ENCODE data around the gene NFIC.
A peak's percentile ranks its signal among the peaks of the same experiment; 100 is the strongest.
"Not testable (repeated sequence)": the region's sequence is repeated elsewhere in the genome, so short reads cannot be mapped to it uniquely, and the experiment has no call there.

The NFIC gene

DNA sequence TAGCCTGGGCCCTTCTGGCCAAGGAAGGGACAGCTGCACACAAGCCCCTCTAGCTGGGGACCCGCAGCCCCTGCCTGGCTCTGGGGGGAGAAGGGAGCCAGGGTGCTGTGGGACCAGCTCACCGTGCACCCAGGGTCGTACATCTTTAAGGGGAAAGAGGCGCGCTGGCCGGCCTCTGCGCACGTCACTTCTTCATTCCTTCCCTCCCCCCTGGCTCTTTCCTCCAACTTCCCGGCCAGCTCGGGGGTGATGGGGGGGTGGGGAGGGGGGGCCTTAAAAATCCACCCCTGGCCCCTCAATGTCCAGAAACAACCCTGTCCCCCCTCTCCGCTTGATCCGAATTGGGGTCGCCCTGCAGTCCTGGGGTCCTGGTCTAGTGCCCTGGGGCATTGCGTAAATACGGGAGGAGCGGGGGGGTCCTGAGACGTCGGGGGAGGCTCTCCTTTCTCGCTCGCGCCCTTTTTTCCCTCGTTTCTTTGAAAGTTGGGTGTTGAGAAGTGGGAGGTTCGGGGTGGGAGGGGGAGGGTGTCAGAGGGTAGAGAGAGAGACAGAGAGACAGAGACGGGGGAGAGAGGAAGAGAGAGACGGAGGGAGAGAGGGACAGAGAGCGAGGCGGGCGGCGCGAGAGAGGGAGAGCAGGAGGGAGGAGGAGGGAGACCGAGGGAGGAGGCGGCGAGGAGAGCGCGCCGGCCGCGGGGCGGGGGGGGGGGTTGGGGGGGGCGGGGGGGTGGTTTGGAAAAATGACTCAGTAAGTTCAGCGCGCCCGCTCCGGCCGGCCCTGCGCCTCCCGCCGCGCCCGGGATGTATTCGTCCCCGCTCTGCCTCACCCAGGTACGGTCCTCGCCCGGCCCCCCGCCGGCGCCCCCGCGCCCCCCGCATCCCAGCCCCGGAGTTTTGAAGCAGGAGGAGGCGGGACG is at the start of gene NFIC:
NFIC (plus strand) TSS at position 748 of the 917 bp plus-strand sequence; CDS start at position 802, 54 bp downstream.
- DNase-seq = peak; percentile 52 to 61

DNA sequence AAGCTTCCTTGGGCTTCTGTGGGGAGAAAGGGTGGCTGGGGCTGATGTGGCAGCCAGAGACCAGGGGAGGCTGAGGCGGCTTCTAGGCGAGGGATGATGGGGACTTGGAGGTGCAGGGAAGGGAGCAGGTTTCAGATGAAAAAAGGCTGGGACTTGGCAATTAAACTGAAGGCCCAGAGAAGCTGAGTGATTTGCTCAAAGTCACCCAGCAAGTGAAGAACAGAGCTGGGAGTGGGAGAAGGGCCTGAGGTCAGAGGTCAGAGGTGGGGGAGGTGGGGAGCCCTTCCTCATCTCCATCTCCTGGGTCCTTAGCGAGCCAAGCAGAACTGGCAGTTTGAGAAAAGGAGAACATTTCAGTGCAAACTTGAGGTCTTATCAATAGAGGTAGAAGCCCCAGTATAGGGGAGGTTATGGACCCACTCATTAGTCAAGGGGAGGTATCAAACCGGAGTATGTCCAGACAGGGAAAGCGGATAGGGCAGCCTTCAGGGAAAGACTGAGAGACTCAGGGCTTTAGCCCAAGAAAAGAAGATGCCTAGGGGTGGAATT is 49.6 kb upstream of the NFIC start:
- DNase-seq = no peak

DNA sequence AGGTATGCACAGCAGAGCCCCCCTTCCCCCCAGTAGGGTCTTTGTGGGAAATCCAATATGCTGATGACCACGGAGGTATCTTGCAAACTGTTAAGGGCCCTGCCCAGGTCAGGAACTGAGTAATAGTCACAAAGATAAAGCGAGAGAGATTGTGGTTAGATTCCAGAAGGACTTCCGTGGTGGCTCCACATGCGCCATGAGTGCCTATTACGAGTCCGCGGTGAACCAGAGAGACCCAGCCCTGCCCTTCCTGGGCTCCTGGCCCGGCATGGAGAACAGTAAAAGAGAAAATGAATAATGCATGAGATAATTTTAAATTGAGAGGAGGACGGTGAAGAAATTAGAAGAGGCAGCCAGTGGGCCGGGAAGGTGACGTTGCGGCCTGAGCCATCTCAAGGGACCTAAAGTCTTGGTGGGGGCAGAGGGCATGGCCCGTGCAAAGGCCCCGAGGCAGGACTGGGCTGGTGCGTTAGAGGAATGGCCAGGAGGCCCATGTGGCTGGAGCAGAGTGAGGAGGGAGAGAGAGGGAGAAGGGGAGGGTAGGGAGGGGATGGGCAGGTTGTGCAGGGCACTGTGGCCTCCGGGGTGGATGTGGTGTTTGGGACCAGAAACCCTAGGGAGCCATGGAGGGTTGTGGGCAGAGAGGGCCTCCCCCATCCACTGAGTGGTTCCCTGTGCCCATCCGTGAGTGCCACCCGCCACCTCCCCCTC is 46.6 kb upstream of the NFIC start:
- no peak for DNase-seq

DNA sequence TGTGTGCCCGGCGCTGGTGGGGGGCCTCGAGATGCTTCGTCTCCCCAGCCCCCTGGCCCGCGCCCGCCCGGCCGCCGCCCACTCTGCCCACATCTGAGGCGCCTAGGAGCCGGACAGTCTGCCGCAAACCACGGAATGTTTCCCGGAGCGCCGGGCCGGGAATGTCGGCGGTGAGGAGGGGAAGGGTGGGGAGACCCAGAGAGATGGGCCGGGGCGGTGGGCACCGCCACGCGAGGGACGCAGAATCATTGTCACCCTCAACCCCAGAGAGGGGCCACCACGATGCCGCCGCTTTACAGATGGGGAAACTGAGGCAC is 46.1 kb upstream of the NFIC start:
- no peak for DNase-seq

DNA sequence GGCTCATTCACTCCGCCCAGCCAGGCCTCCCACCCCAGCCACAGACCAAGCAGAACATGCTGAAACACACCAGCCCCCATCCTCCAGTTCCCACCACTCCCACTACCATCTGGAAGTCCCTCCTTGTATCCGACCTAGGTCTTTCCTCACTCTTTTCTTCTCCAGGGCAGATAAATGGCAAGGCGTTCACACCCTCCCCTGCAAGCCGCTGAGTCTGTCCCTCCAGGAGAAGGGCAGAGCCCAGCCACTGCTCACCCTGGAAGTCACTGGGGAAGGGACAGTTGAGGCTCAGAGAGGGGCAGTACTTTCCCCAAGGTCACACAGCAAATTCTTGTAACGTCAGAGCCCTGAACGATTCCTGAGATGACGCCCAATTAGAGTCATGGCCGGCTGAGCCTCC is 45.5 kb upstream of the NFIC start:
- no peak for DNase-seq

DNA sequence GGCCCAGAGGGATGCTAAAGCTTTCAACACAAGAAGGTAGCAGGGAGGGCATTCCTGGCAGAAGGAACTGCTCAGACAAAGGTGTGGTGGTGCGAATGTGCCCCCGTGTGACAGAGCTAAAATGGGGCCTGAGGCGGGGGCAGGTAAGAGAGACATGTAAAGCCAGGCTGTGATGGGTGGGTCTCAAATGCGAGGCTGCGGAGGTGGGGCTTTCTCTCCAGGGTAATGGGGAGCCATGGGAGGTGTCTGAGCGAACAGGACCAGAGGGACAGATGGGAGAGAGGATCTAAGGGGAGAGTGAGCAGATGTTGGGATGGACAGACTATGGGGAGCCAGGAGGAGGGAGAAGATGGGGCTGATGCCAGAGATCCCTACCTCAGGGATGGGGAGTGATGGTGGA is 44.7 kb upstream of the NFIC start:
- no peak for DNase-seq

DNA sequence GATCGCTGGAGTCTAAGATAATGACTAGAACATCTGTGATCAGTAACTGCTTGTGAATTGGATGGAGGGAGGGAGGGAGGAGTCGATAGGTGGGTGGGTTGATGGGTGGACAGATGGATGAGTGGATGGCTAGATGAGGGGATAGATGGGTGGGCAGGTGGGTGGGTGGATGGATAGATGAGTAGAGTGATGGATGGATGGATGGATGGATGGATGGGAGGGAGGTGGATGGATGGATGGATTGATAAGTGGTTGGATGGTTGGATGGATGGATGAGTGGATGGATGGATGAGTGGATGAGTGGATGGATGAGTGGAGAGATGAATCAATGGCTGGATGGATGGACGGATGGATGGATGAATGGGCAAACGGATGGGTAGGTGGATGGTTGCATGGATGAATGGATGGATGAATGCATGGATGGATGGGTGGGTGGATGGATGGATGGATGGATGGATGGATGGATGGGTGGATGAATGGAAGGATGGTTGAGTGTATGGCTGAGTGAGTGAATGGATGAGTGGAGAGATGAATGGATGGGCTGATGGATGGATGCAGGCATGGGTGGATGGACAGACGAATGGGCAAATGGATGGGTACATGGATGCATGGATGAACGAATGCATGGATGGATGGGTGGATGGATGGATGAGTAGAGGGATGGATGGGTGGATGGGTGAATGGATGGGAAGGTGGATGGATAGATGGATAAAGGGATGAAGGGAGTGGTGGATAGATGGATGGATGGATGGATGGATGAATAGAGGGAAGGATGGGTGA is 44.0 kb upstream of the NFIC start:
- DNase-seq = no peak

DNA sequence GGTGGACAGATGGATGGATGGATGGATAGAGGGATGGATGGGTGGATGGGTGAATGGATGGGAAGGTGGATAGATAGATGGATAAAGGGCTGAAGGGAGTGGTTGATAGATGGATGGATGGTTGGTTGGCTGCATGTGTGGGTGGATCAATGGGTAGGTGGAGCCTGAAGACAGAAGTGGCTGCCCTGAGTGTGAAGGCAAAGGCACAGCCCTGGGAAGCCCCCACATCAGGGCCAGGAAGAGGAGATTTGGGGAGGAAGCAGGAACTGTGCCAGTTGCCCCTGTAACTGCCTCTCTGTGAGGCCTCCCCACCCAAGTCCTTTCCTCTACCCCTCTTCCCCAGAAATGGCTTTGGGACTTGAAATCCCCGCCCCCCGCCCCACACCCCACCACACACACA is 43.4 kb upstream of the NFIC start:
- DNase-seq = no peak

DNA sequence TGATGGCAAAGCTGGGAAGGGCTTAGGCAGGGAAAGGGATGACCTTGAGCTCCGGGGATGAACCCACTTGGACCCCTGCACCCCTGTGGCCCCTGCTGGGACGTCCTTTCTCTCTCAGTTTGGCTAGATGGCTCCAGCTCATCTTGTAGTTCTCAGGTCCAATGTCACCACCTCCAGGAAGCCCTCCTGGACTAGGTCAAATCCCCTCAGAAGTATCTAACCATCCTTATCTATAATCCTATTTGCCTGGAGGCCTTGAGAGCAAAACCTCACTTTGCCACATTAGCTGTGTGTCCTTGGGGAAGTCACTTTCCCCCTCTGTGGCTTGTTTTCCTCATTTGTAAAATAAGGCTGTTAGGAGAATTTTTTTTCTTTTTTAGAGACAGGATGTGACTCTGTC is 42.7 kb upstream of the NFIC start:
- no peak for DNase-seq

DNA sequence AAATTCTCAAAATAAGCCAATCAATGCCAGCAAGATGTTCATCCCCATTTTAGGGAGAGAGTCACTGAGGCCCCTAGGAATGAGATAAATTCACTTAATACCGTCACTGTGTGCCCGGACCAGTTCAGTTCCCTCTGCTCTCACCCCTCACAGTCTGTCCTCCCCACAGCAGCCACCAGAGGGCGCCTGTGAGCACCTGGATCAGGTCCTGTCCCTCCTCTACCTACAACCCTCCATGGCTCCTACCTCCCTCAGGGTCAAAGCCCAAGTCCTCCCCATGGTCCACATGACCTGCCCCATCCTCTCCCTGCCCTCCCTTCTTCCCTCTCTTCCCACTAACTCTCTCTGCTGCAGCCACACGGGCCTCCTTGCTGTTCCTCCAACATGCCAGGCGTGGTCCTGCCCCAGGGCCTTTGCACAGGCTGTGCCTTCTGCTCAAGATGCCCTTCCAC is 42.0 kb upstream of the NFIC start:
- DNase-seq = peak; percentile 92

DNA sequence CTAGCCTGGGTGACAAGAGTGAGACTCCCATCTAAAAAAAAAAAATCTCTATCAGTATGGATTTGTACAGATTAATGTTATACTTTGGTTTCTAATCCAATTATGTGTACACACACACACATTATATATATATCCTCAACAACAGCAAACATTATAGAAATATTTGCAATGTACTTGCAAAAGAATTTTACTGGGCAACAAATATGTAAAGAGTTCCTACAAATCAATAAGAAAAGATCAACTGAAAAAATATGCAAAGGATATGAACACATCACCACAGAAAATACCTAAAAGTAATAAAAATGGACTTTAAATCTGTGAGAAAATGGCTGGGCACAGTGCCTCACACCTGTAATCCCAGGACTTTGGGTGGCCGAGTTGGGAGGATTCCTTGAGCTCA is 40.9 kb upstream of the NFIC start:
- DNase-seq = no peak

DNA sequence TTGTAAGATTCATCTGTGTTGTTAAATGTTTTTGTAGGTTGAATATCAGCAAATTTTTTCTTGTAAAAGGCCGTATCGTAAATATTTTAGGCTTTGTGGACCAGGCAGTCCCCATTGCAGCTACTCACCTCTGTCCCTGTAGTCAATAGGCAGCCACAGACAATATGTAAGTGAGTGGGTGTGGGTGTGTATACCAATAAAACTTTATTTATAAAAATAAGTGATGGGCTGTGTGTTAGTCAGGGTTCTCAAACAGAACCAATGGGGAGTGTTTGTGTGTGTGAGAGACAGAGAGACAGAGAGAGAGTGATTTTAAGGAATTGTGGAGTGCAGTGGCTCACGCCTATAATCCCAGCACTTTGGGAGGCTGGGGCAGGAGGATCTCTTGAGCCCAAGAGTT is 37.6 kb upstream of the NFIC start:
- DNase-seq = no peak

DNA sequence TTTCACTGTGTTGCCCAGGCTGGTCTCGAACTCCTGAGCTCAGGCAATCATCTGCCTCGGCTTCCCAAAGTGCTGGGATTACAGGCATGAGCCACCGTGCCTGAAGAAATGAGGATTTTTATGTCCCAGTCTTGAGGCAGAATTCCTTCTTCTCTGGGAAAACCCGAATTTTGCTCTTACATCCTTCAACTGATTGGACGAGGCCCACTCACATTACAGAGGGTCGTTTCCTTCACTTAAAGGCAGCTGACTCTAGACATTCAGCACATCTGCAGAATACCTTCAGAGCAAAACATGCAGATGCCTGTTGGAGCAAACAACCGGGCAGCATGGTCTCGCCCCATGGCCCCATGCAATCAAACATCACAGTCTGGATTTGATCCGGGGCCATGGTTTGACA is 36.3 kb upstream of the NFIC start:
- DNase-seq = no peak

DNA sequence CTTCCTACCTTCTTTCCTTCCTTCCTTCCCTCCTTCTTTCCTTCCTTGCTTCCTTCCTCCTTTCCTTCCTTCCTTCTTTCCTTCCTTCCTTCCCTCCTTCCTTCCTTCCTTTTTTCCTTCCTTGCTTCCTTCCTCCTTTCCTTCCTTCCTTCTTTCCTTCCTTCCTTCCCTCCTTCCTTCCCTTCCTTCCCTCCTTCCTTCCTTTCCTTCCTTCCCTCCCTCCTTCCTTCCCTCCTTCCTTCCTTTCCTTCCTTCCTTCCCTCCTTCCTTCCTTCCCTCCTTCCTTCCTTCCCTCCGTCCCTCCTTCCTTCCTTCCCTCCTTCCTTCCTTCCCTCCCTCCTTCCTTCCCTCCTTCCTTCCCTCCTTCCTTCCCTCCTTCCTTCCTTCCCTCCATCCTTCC is 34.2 kb upstream of the NFIC start:
- DNase-seq = not testable (repeated sequence)

DNA sequence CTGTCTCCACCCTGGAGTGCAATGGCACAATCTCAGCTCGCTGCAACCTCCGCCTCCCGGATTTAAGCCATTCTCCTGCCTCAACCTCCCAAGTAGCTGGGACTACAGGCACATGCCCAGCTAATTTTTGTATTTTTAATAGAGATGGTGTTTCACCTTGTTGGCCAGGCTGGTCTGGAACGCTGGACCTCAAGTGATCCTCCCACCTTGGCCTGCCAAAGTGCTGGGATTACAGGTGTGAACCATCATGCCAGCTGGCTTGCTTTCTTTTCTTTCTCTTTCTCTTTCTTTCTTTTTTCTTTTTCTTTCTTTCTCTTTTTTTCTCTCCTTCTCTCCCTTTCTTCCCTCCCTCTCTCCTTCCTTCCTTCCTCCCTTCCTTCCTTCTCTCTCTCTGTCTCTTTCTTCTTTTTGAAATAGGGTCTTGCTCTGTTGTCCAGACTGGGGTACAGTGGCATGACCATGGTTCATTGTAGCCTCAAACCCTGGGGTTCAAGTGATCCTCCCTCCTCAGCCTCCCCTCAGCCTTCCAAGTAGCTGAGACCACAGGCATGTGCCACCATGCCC is 33.3 kb upstream of the NFIC start:
- DNase-seq = no peak

DNA sequence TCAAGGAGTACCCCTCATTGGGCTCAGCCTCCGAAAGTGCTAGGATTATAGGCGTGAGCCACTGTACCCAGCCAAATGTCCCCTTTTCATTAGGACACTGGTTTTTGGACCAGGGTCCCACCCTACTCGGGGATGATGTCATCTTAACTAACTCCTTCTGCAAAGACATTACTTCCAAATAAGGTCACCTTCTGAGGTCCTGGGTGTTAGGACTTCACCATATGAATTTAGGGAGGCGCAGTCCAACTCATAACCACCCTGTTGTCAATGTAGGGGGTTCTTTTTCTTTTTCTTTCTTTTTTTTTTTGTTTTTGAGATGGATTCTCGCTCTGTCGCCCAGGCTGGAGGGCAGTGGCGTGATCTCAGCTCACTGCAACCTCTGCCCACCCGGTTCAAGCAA is 32.7 kb upstream of the NFIC start:
- DNase-seq = no peak

DNA sequence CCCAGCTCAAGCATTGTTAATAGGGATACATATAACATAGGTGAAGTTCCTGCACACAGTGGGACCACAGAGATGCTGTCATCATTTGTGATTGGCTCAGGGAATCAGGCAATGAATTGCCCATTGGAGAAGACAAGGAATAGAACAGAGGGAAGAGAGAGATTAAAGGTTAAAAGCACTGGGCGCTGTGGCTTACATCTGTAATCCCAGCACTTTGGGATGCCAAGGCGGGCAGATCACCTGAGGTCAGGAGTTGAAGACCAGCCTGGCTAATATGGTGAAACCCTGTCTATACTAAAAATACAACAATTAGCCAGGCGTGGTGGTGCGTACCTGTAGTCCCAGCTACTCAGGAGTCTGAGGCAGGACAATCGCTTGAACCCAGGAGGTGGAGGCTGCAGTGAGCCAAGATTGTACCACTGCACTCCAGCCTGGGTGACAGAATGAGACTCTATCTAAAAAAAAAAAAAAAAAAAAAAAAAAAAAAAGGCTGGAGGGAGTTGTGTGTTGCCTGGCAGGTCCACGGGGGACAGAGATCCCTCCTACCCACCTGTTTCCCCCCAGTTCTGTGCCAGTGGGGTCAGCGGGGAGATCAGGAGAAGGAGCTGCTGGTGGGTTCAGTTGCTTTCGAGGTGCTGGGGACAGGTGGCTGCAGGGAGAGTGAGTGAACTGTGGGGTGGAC is 31.5 kb upstream of the NFIC start:
- not testable (repeated sequence) for DNase-seq

DNA sequence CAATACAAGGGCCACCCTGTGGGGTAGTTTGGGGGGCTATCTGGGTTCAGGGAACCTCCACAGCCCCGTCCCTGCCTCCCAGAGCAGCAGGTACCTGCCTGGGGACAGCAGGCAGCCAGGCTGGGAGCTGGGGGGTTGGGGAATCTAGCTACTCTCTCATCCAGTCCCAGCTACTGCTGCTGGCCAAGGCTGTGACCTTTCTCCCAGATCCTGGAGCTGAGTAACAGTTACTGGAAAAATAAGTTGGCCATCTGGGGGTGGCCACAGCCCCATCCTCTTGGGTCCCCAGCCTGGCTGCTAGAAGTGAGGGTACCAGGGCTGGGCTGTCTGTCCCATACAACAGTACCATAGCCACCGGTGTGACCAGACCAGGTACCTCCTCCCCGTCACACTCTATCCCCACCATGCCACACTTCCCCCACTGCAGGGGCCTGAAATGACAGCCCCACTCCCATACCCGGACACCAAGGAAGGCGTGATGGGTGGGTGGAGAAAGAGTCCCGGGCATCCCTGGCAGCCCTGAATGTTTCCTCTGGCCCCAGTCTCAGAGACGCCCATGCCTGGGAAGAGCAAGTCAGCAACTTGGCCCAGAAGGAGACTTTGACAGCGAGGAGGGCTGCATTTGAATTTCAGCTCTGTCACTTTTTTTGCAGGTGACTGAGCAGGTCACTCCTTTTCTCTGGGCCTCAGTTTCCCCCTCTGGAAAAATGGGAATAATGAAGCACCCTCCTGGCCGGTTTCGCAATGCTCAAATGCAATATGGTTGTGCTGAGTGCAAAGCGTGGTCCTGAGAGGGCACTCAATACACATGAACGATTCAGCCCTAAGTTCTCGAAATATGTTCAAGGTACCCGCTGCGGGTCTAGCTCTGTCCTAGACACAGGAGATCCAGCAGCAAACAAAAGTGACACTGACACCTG is 30.7 kb upstream of the NFIC start:
- no peak for DNase-seq

DNA sequence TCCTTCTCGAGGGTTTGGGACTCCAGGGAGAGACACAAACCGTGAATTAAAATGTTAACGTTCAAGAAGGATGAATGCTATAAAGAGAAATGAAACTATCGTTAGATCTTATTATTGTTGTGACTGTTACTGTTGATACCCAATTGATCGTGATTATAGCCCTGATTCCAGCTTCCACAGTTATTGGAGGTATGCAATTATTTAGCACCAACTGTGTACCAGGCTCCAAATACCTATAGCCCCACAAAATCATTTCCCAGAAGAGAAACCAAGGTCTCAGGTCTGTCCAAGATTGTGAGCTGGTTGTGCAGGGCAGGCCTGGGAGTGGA is 30.1 kb upstream of the NFIC start:
- DNase-seq = no peak

DNA sequence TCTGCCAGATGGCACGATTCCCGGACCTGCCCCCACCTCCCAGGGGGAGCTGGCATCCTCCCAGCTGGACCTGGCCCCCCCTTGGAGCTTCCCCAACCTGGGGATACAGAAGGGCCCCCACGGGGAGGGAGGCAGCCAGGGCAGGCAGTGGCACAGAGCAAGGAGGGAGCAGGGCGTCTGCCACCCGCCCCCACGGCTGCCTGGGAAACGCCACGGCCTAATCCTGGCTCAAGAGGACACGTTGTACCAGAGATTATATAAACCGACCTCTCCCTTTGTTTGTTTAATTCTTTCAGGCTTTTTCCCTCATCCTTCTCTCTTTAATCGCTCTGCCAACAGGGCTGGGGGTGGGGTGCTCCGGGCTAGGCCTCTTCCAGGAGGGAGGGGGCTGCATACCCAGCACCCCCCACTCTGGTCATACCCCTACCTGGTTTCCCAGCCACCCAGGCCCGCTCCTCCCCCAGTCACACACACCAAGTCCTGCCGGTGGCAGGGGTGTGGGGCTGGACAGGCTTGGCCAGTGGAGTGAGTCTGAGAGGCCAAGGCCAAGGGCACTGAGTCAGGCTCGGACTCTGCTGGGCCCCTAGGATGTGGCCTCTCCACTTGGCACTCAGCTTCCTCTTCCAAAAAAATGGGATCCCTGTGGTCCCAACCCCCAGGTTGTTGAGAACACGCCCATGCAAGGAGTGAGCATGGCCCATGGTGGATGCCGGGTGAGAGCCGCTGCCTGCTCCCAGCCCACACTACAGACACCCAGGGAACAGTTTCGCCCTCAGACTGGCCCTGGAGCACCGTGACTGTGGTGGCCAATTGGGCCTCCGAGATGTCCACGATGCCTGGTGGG is 29.5 kb upstream of the NFIC start:
- no peak for DNase-seq
